CD4-positive, alpha-beta T cell treated with Interleukin-6 at 100 ng/mL for 8 hours (primary cell): Measurements from ENCODE around the gene DPP6.

Experiments used
- DNase-seq: peaks from one replicate; pipeline ENCODE4 v3.0.0-alpha.2; 2020; ENCODE audit warnings: mixed read lengths, low spot score

The DPP6 gene

GRCh38 chr7:154699417-154699816, 647.2 kb downstream of the DPP6 start:
- DNase-seq: no peak

- no peak for DNase-seq
Observed at GRCh38 chr7:154709840-154710520, 657.8 kb downstream of the DPP6 start.

- DNase-seq: no peak
Observed at GRCh38 chr7:154720016-154720415, 667.8 kb downstream of the DPP6 start.

- no peak for DNase-seq
Observed at GRCh38 chr7:154721086-154721485, 668.9 kb downstream of the DPP6 start.

- DNase-seq: no peak
Observed at GRCh38 chr7:154726368-154726767, 674.2 kb downstream of the DPP6 start.

GRCh38 chr7:154729056-154729455, 676.9 kb downstream of the DPP6 start:
- no peak for DNase-seq

GRCh38 chr7:154735766-154736165, 683.6 kb downstream of the DPP6 start:
- no peak for DNase-seq

GRCh38 chr7:154736389-154736788, 684.2 kb downstream of the DPP6 start:
- DNase-seq: no peak

GRCh38 chr7:154738216-154738615, 686.0 kb downstream of the DPP6 start:
- DNase-seq: no peak

- DNase-seq: no peak
Observed at GRCh38 chr7:154741131-154741530, 688.9 kb downstream of the DPP6 start.

- no peak for DNase-seq
Observed at GRCh38 chr7:154743206-154743605, 691.0 kb downstream of the DPP6 start.

GRCh38 chr7:154744256-154744860, 692.2 kb downstream of the DPP6 start:
- DNase-seq: no peak

GRCh38 chr7:154744861-154745258, 692.7 kb downstream of the DPP6 start:
- DNase-seq: no peak

- DNase-seq: no peak
Observed at GRCh38 chr7:154746571-154747360, 694.6 kb downstream of the DPP6 start.

- no peak for DNase-seq
Observed at GRCh38 chr7:154748089-154748786, 696.0 kb downstream of the DPP6 start.

- DNase-seq: no peak
Observed at GRCh38 chr7:154750353-154750801, 698.2 kb downstream of the DPP6 start.

GRCh38 chr7:154753226-154753625, 701.0 kb downstream of the DPP6 start:
- DNase-seq: no peak

- no peak for DNase-seq
Observed at GRCh38 chr7:154757756-154758155, 705.6 kb downstream of the DPP6 start.

GRCh38 chr7:154759989-154760388, 707.8 kb downstream of the DPP6 start:
- DNase-seq: no peak

- DNase-seq: no peak
Observed at GRCh38 chr7:154765118-154765517, 712.9 kb downstream of the DPP6 start.

GRCh38 chr7:154767142-154767541, 714.9 kb downstream of the DPP6 start:
- DNase-seq: no peak

GRCh38 chr7:154767821-154768415, 715.7 kb downstream of the DPP6 start:
- no peak for DNase-seq
